DOHH2 (cell line): ENCODE results near the gene ATP8A2.

ENCODE experiments used
- EZH2phosphoT487 ChIP-seq: fragments of 200-600 bp; sonication (generic); IDR thresholded peaks from 2 replicates; pipeline ENCODE4 v1.6.1; 2017; ENCODE audit warnings: borderline replicate concordance, mild to moderate bottlenecking, antibody characterized with exemption, low read length, moderate library complexity, mixed read lengths
- TF ChIP-seq, protein P1 (sequence below): fragments of 200-600 bp; sonication (generic); IDR thresholded peaks from one replicate; pipeline ENCODE4 v1.5.1; 2014; ENCODE audit warnings: antibody characterized with exemption, mild to moderate bottlenecking, low read depth, low read length; ENCODE audit not compliant: poor library complexity, severe bottlenecking

DNA sequence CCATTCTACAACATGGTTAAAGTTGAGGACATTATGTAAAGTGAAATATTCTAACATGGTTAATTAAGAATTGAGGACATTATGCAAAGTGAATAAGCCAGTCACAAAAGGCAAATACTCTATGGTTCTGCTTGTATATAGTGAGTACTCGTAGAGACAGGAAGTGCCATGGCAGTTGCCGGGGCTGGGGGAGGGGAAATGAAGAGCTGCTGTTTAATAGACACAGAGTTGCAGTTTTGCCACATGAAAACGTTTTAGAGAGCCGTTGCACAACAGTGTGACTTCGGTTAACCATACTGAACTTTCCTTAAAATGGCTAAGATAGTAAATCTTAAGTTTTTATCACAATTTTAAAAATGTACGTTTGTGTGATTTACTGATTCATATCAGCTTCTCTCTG, 503.1 kb downstream of the ATP8A2 start:
- TF ChIP-seq, protein P1, sequence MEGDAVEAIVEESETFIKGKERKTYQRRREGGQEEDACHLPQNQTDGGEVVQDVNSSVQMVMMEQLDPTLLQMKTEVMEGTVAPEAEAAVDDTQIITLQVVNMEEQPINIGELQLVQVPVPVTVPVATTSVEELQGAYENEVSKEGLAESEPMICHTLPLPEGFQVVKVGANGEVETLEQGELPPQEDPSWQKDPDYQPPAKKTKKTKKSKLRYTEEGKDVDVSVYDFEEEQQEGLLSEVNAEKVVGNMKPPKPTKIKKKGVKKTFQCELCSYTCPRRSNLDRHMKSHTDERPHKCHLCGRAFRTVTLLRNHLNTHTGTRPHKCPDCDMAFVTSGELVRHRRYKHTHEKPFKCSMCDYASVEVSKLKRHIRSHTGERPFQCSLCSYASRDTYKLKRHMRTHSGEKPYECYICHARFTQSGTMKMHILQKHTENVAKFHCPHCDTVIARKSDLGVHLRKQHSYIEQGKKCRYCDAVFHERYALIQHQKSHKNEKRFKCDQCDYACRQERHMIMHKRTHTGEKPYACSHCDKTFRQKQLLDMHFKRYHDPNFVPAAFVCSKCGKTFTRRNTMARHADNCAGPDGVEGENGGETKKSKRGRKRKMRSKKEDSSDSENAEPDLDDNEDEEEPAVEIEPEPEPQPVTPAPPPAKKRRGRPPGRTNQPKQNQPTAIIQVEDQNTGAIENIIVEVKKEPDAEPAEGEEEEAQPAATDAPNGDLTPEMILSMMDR = no peak
- TF ChIP-seq EZH2phosphoT487 = no peak
